HG03139 (cell line): ENCODE measurements around the gene ELFN2.
"Not testable (repeated sequence)": the region's sequence is repeated elsewhere in the genome, so short reads cannot be mapped to it uniquely, and the experiment has no call there.

Experiments
- ATAC-seq: cut with Tn5 transposase; IDR thresholded peaks from one replicate; pipeline ENCODE4 v1.9.1; 2021; ENCODE audit not compliant: unreplicated experiment

ELFN2 gene

GRCh38 chr22:37427135-37427710 lies at the start of gene ELFN2:
TSS of gene ELFN2 (minus strand) at chr22:37427479. CDS start at chr22:37375534, 51,945 bp downstream.
- no peak for ATAC-seq

- no peak for ATAC-seq
Observed at GRCh38 chr22:37476389-37477329, 49.4 kb upstream of the ELFN2 start.

GRCh38 chr22:37474447-37475090 lies 47.3 kb upstream of the ELFN2 start:
- ATAC-seq = no peak

GRCh38 chr22:37473437-37473946 lies 46.2 kb upstream of the ELFN2 start:
- ATAC-seq = no peak

- no peak for ATAC-seq
Observed at GRCh38 chr22:37472418-37473006, 45.2 kb upstream of the ELFN2 start.

- no peak for ATAC-seq
Observed at GRCh38 chr22:37471727-37472417, 44.6 kb upstream of the ELFN2 start.

- no peak for ATAC-seq
Observed at GRCh38 chr22:37470087-37470445, 42.8 kb upstream of the ELFN2 start.

GRCh38 chr22:37469416-37470086 lies 42.3 kb upstream of the ELFN2 start:
- no peak for ATAC-seq

- not testable (repeated sequence) for ATAC-seq
Observed at GRCh38 chr22:37468201-37468695, 41.0 kb upstream of the ELFN2 start.

- ATAC-seq = no peak
Observed at GRCh38 chr22:37467391-37467955, 40.2 kb upstream of the ELFN2 start.

- ATAC-seq = no peak
Observed at GRCh38 chr22:37464181-37464580, 36.9 kb upstream of the ELFN2 start.

GRCh38 chr22:37462983-37463382 lies 35.7 kb upstream of the ELFN2 start:
- ATAC-seq = no peak

- ATAC-seq = no peak
Observed at GRCh38 chr22:37462436-37462835, 35.2 kb upstream of the ELFN2 start.

GRCh38 chr22:37461961-37462360 lies 34.7 kb upstream of the ELFN2 start:
- no peak for ATAC-seq

- ATAC-seq = no peak
Observed at GRCh38 chr22:37460684-37461083, 33.4 kb upstream of the ELFN2 start.

- no peak for ATAC-seq
Observed at GRCh38 chr22:37459206-37459605, 31.9 kb upstream of the ELFN2 start.

- no peak for ATAC-seq
Observed at GRCh38 chr22:37457093-37457893, 30.0 kb upstream of the ELFN2 start.

GRCh38 chr22:37456346-37456745 lies 29.1 kb upstream of the ELFN2 start:
- no peak for ATAC-seq

GRCh38 chr22:37455896-37456295 lies 28.6 kb upstream of the ELFN2 start:
- ATAC-seq = no peak
